Measurements from ENCODE around the gene AMOTL2.

DNA sequence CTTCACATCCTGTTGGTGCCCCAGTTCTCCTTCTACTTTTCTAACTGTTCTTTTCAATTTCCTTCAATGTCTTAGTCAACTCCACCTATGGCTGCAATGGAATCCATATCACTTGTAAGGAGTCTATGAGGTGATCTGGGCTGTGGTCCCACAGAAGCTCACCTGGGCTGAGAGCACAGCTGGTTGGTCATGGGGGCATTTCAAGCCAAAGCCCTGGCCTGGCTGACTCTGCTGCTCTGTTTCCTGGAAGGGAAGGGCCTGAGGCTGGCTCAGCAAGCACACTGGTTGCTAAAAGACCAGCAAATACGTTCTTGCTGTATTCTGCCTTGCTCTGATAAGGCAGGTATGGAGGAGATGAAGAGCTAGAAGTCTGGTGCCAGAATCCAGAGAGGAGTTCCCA, 29.0 kb downstream of the AMOTL2 start:
- TF ChIP-seq, protein P1, sequence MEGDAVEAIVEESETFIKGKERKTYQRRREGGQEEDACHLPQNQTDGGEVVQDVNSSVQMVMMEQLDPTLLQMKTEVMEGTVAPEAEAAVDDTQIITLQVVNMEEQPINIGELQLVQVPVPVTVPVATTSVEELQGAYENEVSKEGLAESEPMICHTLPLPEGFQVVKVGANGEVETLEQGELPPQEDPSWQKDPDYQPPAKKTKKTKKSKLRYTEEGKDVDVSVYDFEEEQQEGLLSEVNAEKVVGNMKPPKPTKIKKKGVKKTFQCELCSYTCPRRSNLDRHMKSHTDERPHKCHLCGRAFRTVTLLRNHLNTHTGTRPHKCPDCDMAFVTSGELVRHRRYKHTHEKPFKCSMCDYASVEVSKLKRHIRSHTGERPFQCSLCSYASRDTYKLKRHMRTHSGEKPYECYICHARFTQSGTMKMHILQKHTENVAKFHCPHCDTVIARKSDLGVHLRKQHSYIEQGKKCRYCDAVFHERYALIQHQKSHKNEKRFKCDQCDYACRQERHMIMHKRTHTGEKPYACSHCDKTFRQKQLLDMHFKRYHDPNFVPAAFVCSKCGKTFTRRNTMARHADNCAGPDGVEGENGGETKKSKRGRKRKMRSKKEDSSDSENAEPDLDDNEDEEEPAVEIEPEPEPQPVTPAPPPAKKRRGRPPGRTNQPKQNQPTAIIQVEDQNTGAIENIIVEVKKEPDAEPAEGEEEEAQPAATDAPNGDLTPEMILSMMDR (conservative IDR thresholded peaks at IDR 0.05; ENCODE audit: low read depth, low read length) = no peak
- no peak for TF ChIP-seq EZH2 (IDR thresholded peaks at IDR 0.05; ENCODE audit: low read length, unreplicated experiment)
- no peak for TF ChIP-seq EZH2phosphoT487 (IDR thresholded peaks at IDR 0.05; ENCODE audit: borderline replicate concordance, low read length)

All from PC-3 (cell line).